Astrocyte (in vitro differentiated cells and primary cell): ENCODE data around the gene ITPRIP.

Experiments
- CTCF ChIP-seq: IDR thresholded peaks from 2 replicates; pipeline ENCODE4 v1.5.1; 2011; ENCODE audit warnings: low read depth, mild to moderate bottlenecking, inconsistent platforms, low read length, moderate library complexity; ENCODE audit not compliant: insufficient read depth
- EZH2 ChIP-seq: IDR thresholded peaks from 2 replicates; pipeline ENCODE4 v1.6.1; 2012; ENCODE audit warnings: mild to moderate bottlenecking, low read length, inconsistent platforms; ENCODE audit not compliant: insufficient read depth

DNA sequence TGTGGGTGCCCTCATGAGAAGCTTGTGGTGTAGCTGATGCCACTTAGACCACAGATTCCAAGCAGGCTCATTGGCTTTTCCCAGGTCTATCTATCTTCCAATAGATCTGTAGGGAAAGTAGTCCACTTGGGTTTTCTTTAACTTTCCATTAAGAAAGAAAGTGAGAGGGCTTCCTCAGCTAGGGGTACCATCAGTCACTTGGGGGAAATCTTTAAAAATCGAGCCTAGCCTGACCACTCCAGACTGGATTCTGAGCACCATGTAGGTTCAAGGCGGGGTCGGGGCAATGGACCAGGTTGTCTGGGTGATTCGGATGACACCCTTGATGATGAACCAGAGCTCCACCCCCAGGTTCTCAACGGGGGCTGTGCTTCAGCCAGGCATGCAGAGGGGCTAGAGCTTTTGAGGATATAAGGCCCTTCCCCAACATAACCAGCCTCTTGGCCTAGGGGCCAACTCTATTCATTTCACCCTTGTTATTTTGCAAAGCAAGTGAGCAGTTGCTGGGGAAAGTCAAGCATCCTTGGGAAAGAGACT lies 27.0 kb downstream of the ITPRIP start:
- TF ChIP-seq CTCF (no peak), EZH2 (no peak)
